H1 (cell line): ENCODE measurements around the gene LRRC28. TPM values are rescaled to one million over a fixed set of nuclear protein-coding genes. Genes with fewer than 3 reads are reported as not detected.

Experiments
- CHD1 ChIP-seq: IDR thresholded peaks from 2 replicates; pipeline ENCODE4 v1.6.1; 2012; ENCODE audit warnings: low read depth, low read length, improper control_type of control experiment
- CHD7 ChIP-seq: fragments of 300-600 bp; sonication (generic); IDR thresholded peaks from 2 replicates; pipeline ENCODE4 v1.7.1; 2012; ENCODE audit warnings: low read length, moderate library complexity, mild to moderate bottlenecking, inconsistent platforms; ENCODE audit not compliant: insufficient replicate concordance
- JUND ChIP-seq: IDR thresholded peaks from 2 replicates; pipeline ENCODE4 v1.6.1; 2011; ENCODE audit warnings: mild to moderate bottlenecking, improper control_type of control experiment, low read length
- MAX ChIP-seq: IDR thresholded peaks from 2 replicates; pipeline ENCODE4 v1.6.1; 2012; ENCODE audit warnings: inconsistent platforms
- PHF8 ChIP-seq: fragments of 200-600 bp; sonication (generic); conservative IDR thresholded peaks from 2 replicates; pipeline ENCODE4 v1.7.1; 2012; ENCODE audit warnings: low read depth, mild to moderate bottlenecking, inconsistent platforms, low read length, moderate library complexity
- POLR2A ChIP-seq, 2 experiments: IDR thresholded peaks; 1 replicate in 1 of 2; 2 replicates in 1 of 2; pipeline ENCODE4 v1.6.1; 2011; ENCODE audit warnings: low read depth in 2 of 2, low read length in 2 of 2, mild to moderate bottlenecking in 2 of 2; ENCODE audit errors: control extremely low read depth in 1 of 2
- RFX5 ChIP-seq: IDR thresholded peaks from 2 replicates; pipeline ENCODE4 v1.6.1; 2011; ENCODE audit warnings: low read depth, low read length, improper control_type of control experiment, borderline replicate concordance
- SIX5 ChIP-seq: IDR thresholded peaks from 2 replicates; pipeline ENCODE4 v1.6.1; 2011; ENCODE audit warnings: mild to moderate bottlenecking, low read depth, low read length
- SP1 ChIP-seq: IDR thresholded peaks from 2 replicates; pipeline ENCODE4 v1.6.1; 2011; ENCODE audit warnings: low read depth, low read length
- SP2 ChIP-seq: IDR thresholded peaks from 2 replicates; pipeline ENCODE4 v1.6.1; 2012; ENCODE audit warnings: mild to moderate bottlenecking, low read length, inconsistent platforms
- TAF1 ChIP-seq: IDR thresholded peaks from 2 replicates; pipeline ENCODE4 v1.6.1; 2011; ENCODE audit warnings: mild to moderate bottlenecking, low read depth, low read length
- TCF12 ChIP-seq: IDR thresholded peaks from 2 replicates; pipeline ENCODE4 v1.6.1; 2011; ENCODE audit warnings: low read depth, mild to moderate bottlenecking, low read length
- TEAD4 ChIP-seq: IDR thresholded peaks from 2 replicates; pipeline ENCODE4 v1.6.1; 2012; ENCODE audit warnings: low read depth, low read length, inconsistent platforms, mixed read lengths
- YY1 ChIP-seq: IDR thresholded peaks from 2 replicates; pipeline ENCODE4 v1.6.1; 2011; ENCODE audit warnings: low read depth, mild to moderate bottlenecking, low read length
- polyA plus RNA-seq, 7 experiments: library from polyadenylated mRNA; depleted of rRNA in 3 of 7; stranded (reverse) in 5 of 7; unstranded in 2 of 7; fragments of >200 nt in 5 of 7; fragments of 200-250 nt in 2 of 7; gene quantifications; 1 replicate in 5 of 7; 2 replicates in 1 of 7; 4 replicates in 1 of 7; pipeline versions ENCODE4 v1.2.1 to v1.2.3, GENCODE V29; 2011 to 2013; ENCODE audit warnings: missing spikeins in 2 of 7, mixed read lengths in 2 of 7
- total RNA-seq: library from RNA; stranded (reverse); fragmentation: NEBNext Ultra II Directional; extraction: Animal tissue kit (Norgen Biotek cat#: 25700); gene quantifications from 2 replicates; pipeline ENCODE4 v1.2.1, GENCODE V29; 2021

Gene LRRC28
- total and polyA plus RNA-seq, 2 of the 8 experiments (the other 6 are each of a cell fraction or from before 2014, with no cell fraction given) = 20.2 to 23.3 TPM

- TF ChIP-seq CHD7 = no peak
- no peak for TF ChIP-seq SP1
- no peak for TF ChIP-seq TEAD4
- TF ChIP-seq RFX5 = no peak
- no peak for TF ChIP-seq MAX
- TF ChIP-seq CHD1 = no peak
- TF ChIP-seq JUND = no peak
- TF ChIP-seq PHF8 = no peak
- no peak for TF ChIP-seq TAF1
- no peak for TF ChIP-seq TCF12
- no peak for TF ChIP-seq YY1
- TF ChIP-seq POLR2A (IDR thresholded peaks at IDR 0.05; ENCODE audit: control extremely low read depth in 1 of 2, low read depth in 2 of 2, low read length in 2 of 2) = no peak
- no peak for TF ChIP-seq SP2
- TF ChIP-seq SIX5 = no peak
Measured at GRCh38 chr15:99264125-99264524, 12.8 kb downstream of the LRRC28 start (continued).
